Cerebellar cortex (tissue), 1 donor: Measurements from ENCODE around the gene GSTM1.

ENCODE experiments used
- DNase-seq: peaks from one replicate; pipeline ENCODE4 v3.0.0-alpha.2; 2015; ENCODE audit warnings: low spot score

Gene GSTM1

GRCh38 chr1:109726728-109727373 is 39.2 kb downstream of the GSTM1 start:
- no peak for DNase-seq

- DNase-seq: no peak
Observed at GRCh38 chr1:109728870-109729269, 41.3 kb downstream of the GSTM1 start.

GRCh38 chr1:109730666-109731065 is 43.0 kb downstream of the GSTM1 start:
- no peak for DNase-seq

- no peak for DNase-seq
Observed at GRCh38 chr1:109732390-109732881, 44.8 kb downstream of the GSTM1 start.

GRCh38 chr1:109733236-109733870 is 45.7 kb downstream of the GSTM1 start:
- DNase-seq: no peak

- peak; percentile 79 for DNase-seq
Observed at GRCh38 chr1:109739738-109740614, 52.4 kb downstream of the GSTM1 start.

GRCh38 chr1:109740615-109741373 is 53.2 kb downstream of the GSTM1 start, which contains the start of gene GSTM3:
GSTM3 (minus strand) TSS chr1:109741038; CDS start chr1:109740287, 751 bp downstream.
- peak; percentile 44 for DNase-seq
